K562 (cell line): Measurements from ENCODE around the gene AMFR. TPM values are rescaled to one million over a fixed set of nuclear protein-coding genes. Genes with fewer than 3 reads are reported as not detected.

ENCODE experiments used
- ATAC-seq: fragments of 200-7000 bp; cut with Tn5 transposase; 3 replicates; pipeline ENCODE4 v1.9.1; 2020; ENCODE audit warnings: moderate library complexity
- BruUV-seq: library from RNA; stranded (reverse); fragments of 400-500 nt; replicated peaks from 2 replicates; lab custom pipeline; 2021; lab: Mats Ljungman, UMichigan
- CTCF ChIA-PET: fragments of 300-600 bp; formaldehyde crosslinking; extraction: SDS; loops from one replicate; lab custom pipeline; 2021; ENCODE audit warnings: low intra/inter-chr PET ratio; lab: Yijun Ruan, JAX
- POLR2A ChIA-PET: fragments of 300-600, 350-650 bp; sonication (Branson Sonifier 250); formaldehyde crosslinking; extraction: SDS; loops from one replicate; lab custom pipeline; 2021; ENCODE audit warnings: antibody characterized with exemption, inconsistent platforms; lab: Yijun Ruan, JAX
- DNase-seq, 4 experiments: peaks; one replicate each; pipeline versions ENCODE4 v3.0.0 to v3.0.0-alpha.2; 2011 to 2018; ENCODE audit warnings: low spot score in 3 of 4, mixed read lengths in 3 of 4; ENCODE audit errors: extremely low read depth in 1 of 4
- FAIRE-seq: peaks from 2 replicates; lab custom pipeline; 2011; peaks lifted over from hg19 to GRCh38; lab: Jason Lieb, UNC
- H2AFZ ChIP-seq: 2 replicates; pipeline ENCODE4 v1.6.0; 2011; ENCODE audit warnings: low read depth, low read length, control low read depth, inconsistent platforms
- H3K27ac ChIP-seq: fragments of 200-600 bp; 3 replicates; pipeline ENCODE4 v1.8.0; 2011; ENCODE audit warnings: low read depth, mild to moderate bottlenecking, control low read depth, inconsistent platforms, low read length, moderate library complexity, mixed read lengths; ENCODE audit errors: extremely low read depth
- H3K27me3 ChIP-seq, 2 experiments: fragments of 300-600 bp in 1 of 2; 2 replicates in 1 of 2; 3 replicates in 1 of 2; pipeline versions ENCODE4 v1.6.0 to v1.8.0; 2011; ENCODE audit warnings: inconsistent platforms in 2 of 2, low read length in 2 of 2, mild to moderate bottlenecking in 1 of 2, mixed read lengths in 1 of 2, moderate library complexity in 1 of 2; ENCODE audit not compliant: control insufficient read depth in 2 of 2, insufficient read depth in 2 of 2
- H3K36me3 ChIP-seq: fragments of 300-600 bp; 3 replicates; pipeline ENCODE4 v1.8.0; 2011; ENCODE audit warnings: mild to moderate bottlenecking, low read length, inconsistent platforms; ENCODE audit not compliant: control insufficient read depth, insufficient read depth
- H3K4me1 ChIP-seq, 2 experiments: fragments of 200-600 bp in 1 of 2; replicated peaks in 1 of 2; 2 replicates in 1 of 2; 3 replicates in 1 of 2; pipeline versions ENCODE4 v1.5.1 to v1.8.0; 2011; ENCODE audit warnings: inconsistent platforms in 2 of 2, low read length in 2 of 2, mild to moderate bottlenecking in 1 of 2, mixed read lengths in 1 of 2, moderate library complexity in 1 of 2; ENCODE audit not compliant: control insufficient read depth in 2 of 2, insufficient read depth in 2 of 2
- H3K4me2 ChIP-seq: 2 replicates; pipeline ENCODE4 v1.6.1; 2011; ENCODE audit warnings: low read length, control low read depth, inconsistent platforms, mixed read lengths; ENCODE audit not compliant: insufficient read depth
- H3K4me3 ChIP-seq: fragments of 200-600 bp; sonication (generic), shearing (Covaris generic); 2 replicates; pipeline ENCODE4 v1.5.1; 2016; ENCODE audit warnings: control low read depth, inconsistent platforms
- H3K79me2 ChIP-seq: fragments of 200-600 bp; 3 replicates; pipeline ENCODE4 v1.8.0; 2011; ENCODE audit warnings: low read length, inconsistent platforms; ENCODE audit not compliant: control insufficient read depth, insufficient read depth
- H3K9ac ChIP-seq, 2 experiments: 2 replicates each; pipeline versions ENCODE4 v1.6.0 to v1.6.1; 2011; ENCODE audit warnings: low read depth in 2 of 2, low read length in 2 of 2, control low read depth in 1 of 2, inconsistent platforms in 1 of 2, mild to moderate bottlenecking in 1 of 2, mixed read lengths in 1 of 2; ENCODE audit not compliant: insufficient read depth in 1 of 2
- H3K9me1 ChIP-seq: one replicate; pipeline ENCODE4 v1.6.0; 2011; ENCODE audit warnings: inconsistent platforms, mild to moderate bottlenecking, low read length, moderate library complexity; ENCODE audit not compliant: control insufficient read depth, insufficient read depth
- H3K9me3 ChIP-seq: replicated peaks from 2 replicates; pipeline ENCODE4 v1.5.1; 2011; ENCODE audit warnings: low read depth, low read length, inconsistent platforms; ENCODE audit not compliant: control insufficient read depth, insufficient read depth
- H4K20me1 ChIP-seq: replicated peaks from 2 replicates; pipeline ENCODE4 v1.6.1; 2011; ENCODE audit warnings: low read length, inconsistent platforms, mixed read lengths; ENCODE audit not compliant: control insufficient read depth, insufficient read depth
- ETS2 ChIP-seq: IDR thresholded peaks from 2 replicates; pipeline ENCODE4 v1.6.1; 2016; ENCODE audit warnings: borderline replicate concordance, missing genetic modification characterization, mild to moderate bottlenecking, moderate library complexity, missing compliant biosample characterization; ENCODE audit not compliant: poor library complexity, severe bottlenecking
- HDAC3 ChIP-seq: fragments of 450-650 bp; IDR thresholded peaks from 2 replicates; pipeline ENCODE4 v1.6.1; 2018; ENCODE audit warnings: borderline replicate concordance, mild to moderate bottlenecking, moderate library complexity; ENCODE audit not compliant: partially characterized antibody
- TBP ChIP-seq: optimal IDR thresholded peaks from 2 replicates; pipeline ENCODE3; 2011; ENCODE audit warnings: low read depth, low read length, improper control_type of control experiment
- ZC3H11A ChIP-seq: IDR thresholded peaks from 2 replicates; pipeline ENCODE4 v1.6.1; 2012; ENCODE audit warnings: low read depth, low read length, improper control_type of control experiment
- WGBS: fragments of 100-300 bp; shearing (Covaris generic); methylation state at CpG from one replicate; pipeline ENCODE4 v1.1.6; 2016; ENCODE audit warnings: low coverage, mixed read lengths; ENCODE audit not compliant: insufficient coverage; ENCODE audit errors: missing lambda C conversion rate; 5-methylcytosine and 5-hydroxymethylcytosine counted together
- in situ Hi-C: fragments of 300-500 bp; cut with MboI; formaldehyde crosslinking; loops from 4 replicates; pipeline ENCODE4 v1.15.0; 2018; ENCODE audit warnings: inconsistent platforms, mixed read lengths
- intact Hi-C: fragments of 100-400 bp; cut with micrococcal nuclease; formaldehyde crosslinking; loops from 2 replicates; pipeline ENCODE4 v1.14.2; 2022
- polyA plus RNA-seq, 8 experiments: library from polyadenylated mRNA; depleted of rRNA in 4 of 8; stranded (reverse) in 5 of 8; unstranded in 3 of 8; fragments of >200 nt; fragmentation: Nextera tagmentation in 2 of 8; fragmentation: Illumina TruSeq in 1 of 8; extraction: Ambion mirVana in 2 of 8; extraction: Trizol in 1 of 8; gene quantifications; 2 replicates each; pipeline versions ENCODE4 v1.2.1 to v1.2.3, GENCODE V29; 2011 to 2014; ENCODE audit warnings: inconsistent platforms in 1 of 8, missing spikeins in 1 of 8
- total RNA-seq, 7 experiments: library from RNA; depleted of rRNA in 6 of 7; stranded (reverse); fragments of >200 nt in 6 of 7; fragmentation: Illumina TruSeq in 2 of 7; extraction: Trizol in 2 of 7; gene quantifications; 2 replicates each; pipeline versions ENCODE4 v1.2.1 to v1.2.3, GENCODE V29; 2011 to 2021; ENCODE audit warnings: low replicate concordance in 1 of 7
- TF ChIP-seq, protein P1 (sequence below): fragments of 250-450 bp; sonication (Bioruptor Pico); IDR thresholded peaks from 2 replicates; pipeline ENCODE4 v1.4.0; 2020; ENCODE audit warnings: mild to moderate bottlenecking
- TF ChIP-seq, protein P2 (sequence below): fragments of 450-650 bp; IDR thresholded peaks from 2 replicates; pipeline ENCODE4 v1.6.1; 2016; ENCODE audit warnings: antibody characterized with exemption

Gene AMFR
- total and polyA plus RNA-seq, 9 of the 15 experiments (the other 6 are each of a cell fraction or from before 2014, with no cell fraction given) = 15.6 to 113 (median 58.4) TPM

DNA sequence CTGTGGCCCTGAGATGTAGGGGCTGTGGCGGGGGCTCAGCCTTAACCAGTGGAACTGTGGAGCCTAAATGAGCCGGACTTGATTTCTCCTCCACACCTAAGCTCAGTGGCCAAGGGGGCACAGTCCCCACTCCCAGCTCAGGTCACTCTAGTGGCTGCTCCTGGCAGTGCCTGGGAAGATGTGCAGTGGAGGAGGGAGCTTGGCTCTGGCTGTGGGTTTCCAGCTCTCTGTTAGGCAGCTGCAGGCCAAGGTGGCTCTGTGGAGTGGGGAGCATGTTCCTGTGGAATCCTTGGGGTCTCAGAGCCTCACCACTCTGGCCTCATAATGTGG is 76.3 kb downstream of the AMFR start:
- CTCF ChIA-PET = no interaction called here
- Histone ChIP-seq H3K4me1 (peaks cover 5 to 24% of the 10 kb centered on the region in 2 experiments; a peak in 2 of 5 replicates), H3K9me1 (no peaks in the 10 kb centered on the region), H3K4me3 (no peak overlapping the region), H3K27me3 (peaks cover 18 to 72% of the 10 kb centered on the region in 2 experiments; a peak in 4 of 5 replicates), H3K9ac (no peak overlapping the region), H3K27ac (no peak overlapping the region), H3K4me2 (no peak overlapping the region), H3K79me2 (no peaks in the 10 kb centered on the region), H4K20me1 (peaks cover 28% of the 10 kb centered on the region), H3K9me3 (no peaks in the 10 kb centered on the region), H2AFZ (no peak overlapping the region), H3K36me3 (no peaks in the 10 kb centered on the region)
- in situ Hi-C loops (no loop called here), intact Hi-C loops (no loop called here)
- DNase-seq = no peak
- POLR2A ChIA-PET = interaction anchor here (0.6 to 1.1 kb wide), 3 partner anchors 16 to 198 kb away, joined by 3 read pairs; no protein-coding TSS in a partner anchor
- TF ChIP-seq ZC3H11A (no peak), HDAC3 (no peak), TBP (no peak), ETS2 (tag) (no peak)
- TF ChIP-seq, protein P1, sequence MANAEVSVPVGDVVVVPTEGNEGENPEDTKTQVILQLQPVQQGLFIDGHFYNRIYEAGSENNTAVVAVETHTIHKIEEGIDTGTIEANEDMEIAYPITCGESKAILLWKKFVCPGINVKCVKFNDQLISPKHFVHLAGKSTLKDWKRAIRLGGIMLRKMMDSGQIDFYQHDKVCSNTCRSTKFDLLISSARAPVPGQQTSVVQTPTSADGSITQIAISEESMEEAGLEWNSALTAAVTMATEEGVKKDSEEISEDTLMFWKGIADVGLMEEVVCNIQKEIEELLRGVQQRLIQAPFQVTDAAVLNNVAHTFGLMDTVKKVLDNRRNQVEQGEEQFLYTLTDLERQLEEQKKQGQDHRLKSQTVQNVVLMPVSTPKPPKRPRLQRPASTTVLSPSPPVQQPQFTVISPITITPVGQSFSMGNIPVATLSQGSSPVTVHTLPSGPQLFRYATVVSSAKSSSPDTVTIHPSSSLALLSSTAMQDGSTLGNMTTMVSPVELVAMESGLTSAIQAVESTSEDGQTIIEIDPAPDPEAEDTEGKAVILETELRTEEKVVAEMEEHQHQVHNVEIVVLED = no peak
- TF ChIP-seq, protein P2, sequence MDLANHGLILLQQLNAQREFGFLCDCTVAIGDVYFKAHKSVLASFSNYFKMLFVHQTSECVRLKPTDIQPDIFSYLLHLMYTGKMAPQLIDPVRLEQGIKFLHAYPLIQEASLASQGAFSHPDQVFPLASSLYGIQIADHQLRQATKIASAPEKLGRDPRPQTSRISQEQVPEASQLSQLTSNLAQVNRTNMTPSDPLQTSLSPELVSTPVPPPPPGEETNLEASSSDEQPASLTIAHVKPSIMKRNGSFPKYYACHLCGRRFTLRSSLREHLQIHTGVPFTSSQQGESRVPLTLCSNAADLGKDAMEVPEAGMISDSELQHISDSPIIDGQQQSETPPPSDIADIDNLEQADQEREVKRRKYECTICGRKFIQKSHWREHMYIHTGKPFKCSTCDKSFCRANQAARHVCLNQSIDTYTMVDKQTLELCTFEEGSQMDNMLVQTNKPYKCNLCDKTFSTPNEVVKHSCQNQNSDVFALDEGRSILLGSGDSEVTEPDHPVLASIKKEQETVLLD = no peak
- WGBS = 5% methylated on average over 2 of the region's 2 CpGs
- ATAC-seq = no peak
- BruUV-seq = no TSS peak
- no peak for FAIRE-seq
